ENCODE results near the gene SUGCT. TPM values are rescaled to one million over a fixed set of nuclear protein-coding genes. Genes with fewer than 3 reads are reported as not detected.

SUGCT gene
- total and polyA plus RNA-seq, 7 donors: 2.4 to 7.3 (median 3.2) TPM

GRCh38 chr7:40331915-40332314 lies 197.1 kb downstream of the SUGCT start:
- Histone ChIP-seq H3K27ac (no peak overlapping the region), H3K4me3 (no peak overlapping the region), H3K36me3 (ENCODE audit: insufficient read depth in 1 of 2, low read depth in 1 of 2) (no peaks in the 10 kb centered on the region), H3K9me3 (no peaks in the 10 kb centered on the region), H3K4me1 (no peaks in the 10 kb centered on the region), H3K27me3 (ENCODE audit: insufficient read depth in 3 of 3, low read length in 2 of 3) (no peaks in the 10 kb centered on the region)
- intact Hi-C loops (cut with DNase I): no loop called here
- TF ChIP-seq, protein P1, sequence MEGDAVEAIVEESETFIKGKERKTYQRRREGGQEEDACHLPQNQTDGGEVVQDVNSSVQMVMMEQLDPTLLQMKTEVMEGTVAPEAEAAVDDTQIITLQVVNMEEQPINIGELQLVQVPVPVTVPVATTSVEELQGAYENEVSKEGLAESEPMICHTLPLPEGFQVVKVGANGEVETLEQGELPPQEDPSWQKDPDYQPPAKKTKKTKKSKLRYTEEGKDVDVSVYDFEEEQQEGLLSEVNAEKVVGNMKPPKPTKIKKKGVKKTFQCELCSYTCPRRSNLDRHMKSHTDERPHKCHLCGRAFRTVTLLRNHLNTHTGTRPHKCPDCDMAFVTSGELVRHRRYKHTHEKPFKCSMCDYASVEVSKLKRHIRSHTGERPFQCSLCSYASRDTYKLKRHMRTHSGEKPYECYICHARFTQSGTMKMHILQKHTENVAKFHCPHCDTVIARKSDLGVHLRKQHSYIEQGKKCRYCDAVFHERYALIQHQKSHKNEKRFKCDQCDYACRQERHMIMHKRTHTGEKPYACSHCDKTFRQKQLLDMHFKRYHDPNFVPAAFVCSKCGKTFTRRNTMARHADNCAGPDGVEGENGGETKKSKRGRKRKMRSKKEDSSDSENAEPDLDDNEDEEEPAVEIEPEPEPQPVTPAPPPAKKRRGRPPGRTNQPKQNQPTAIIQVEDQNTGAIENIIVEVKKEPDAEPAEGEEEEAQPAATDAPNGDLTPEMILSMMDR (IDR thresholded peaks at IDR 0.05): no peak
- 0 to 45% (median 43%) methylated on average over 1 of the region's 1 CpG for WGBS, 3 donors
- no peak for DNase-seq
- no peak for ATAC-seq

DNA sequence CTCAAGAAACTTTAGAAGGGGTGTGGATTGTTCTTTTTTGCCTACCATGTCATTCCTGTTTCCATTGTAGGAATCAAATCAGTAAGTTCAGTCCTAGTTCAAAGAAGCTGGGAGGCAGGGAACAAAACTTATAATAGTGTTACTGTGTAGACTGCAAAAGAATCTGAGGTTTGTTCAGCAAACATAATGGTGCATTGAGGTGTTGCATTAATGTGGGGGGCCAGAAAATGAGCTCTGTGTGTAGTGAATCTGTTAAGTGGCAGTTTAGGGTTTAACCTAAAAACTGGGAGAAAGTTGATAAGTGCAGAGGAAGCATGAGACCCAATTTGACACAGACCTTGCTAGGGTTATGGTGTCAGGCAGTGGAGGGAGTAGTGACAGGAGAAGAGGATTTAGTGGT lies 197.7 kb downstream of the SUGCT start:
- no peaks in the 10 kb centered on the region for H3K4me1 ChIP-seq
- no peaks in the 10 kb centered on the region for H3K36me3 ChIP-seq (ENCODE audit: insufficient read depth in 1 of 2, low read depth in 1 of 2)
- no peak overlapping the region for H3K4me3 ChIP-seq
- ATAC-seq: no peak
- H3K9me3 ChIP-seq: no peaks in the 10 kb centered on the region
- no peak overlapping the region for H3K27ac ChIP-seq
- DNase-seq: no peak
- no peaks in the 10 kb centered on the region for H3K27me3 ChIP-seq (ENCODE audit: insufficient read depth in 3 of 3, low read length in 2 of 3)
- intact Hi-C loops (cut with DNase I): no loop called here
- TF ChIP-seq, protein P1 (IDR thresholded peaks at IDR 0.05): no peak

- Histone ChIP-seq H3K27me3 (ENCODE audit: insufficient read depth in 3 of 3, low read length in 2 of 3) (no peaks in the 10 kb centered on the region), H3K9me3 (no peaks in the 10 kb centered on the region), H3K4me3 (no peak overlapping the region), H3K27ac (no peak overlapping the region), H3K36me3 (ENCODE audit: insufficient read depth in 1 of 2, low read depth in 1 of 2) (no peaks in the 10 kb centered on the region), H3K4me1 (no peaks in the 10 kb centered on the region)
- DNase-seq: no peak
- intact Hi-C loops (cut with DNase I): no loop called here
- no peak for ATAC-seq
- TF ChIP-seq, protein P1 (IDR thresholded peaks at IDR 0.05): no peak
Observed at GRCh38 chr7:40341836-40342235, 207.0 kb downstream of the SUGCT start.

GRCh38 chr7:40346554-40346953 lies 211.7 kb downstream of the SUGCT start:
- Histone ChIP-seq H3K27me3 (ENCODE audit: insufficient read depth in 3 of 3, low read length in 2 of 3) (no peaks in the 10 kb centered on the region), H3K27ac (no peak overlapping the region), H3K4me3 (no peak overlapping the region), H3K36me3 (ENCODE audit: insufficient read depth in 1 of 2, low read depth in 1 of 2) (no peaks in the 10 kb centered on the region), H3K4me1 (no peaks in the 10 kb centered on the region), H3K9me3 (no peaks in the 10 kb centered on the region)
- intact Hi-C loops (cut with DNase I): no loop called here
- TF ChIP-seq, protein P1 (IDR thresholded peaks at IDR 0.05): no peak
- 65 to 70% (median 70%) methylated on average over 5 of the region's 5 CpGs for WGBS, 3 donors
- DNase-seq: no peak
- no peak for ATAC-seq

DNA sequence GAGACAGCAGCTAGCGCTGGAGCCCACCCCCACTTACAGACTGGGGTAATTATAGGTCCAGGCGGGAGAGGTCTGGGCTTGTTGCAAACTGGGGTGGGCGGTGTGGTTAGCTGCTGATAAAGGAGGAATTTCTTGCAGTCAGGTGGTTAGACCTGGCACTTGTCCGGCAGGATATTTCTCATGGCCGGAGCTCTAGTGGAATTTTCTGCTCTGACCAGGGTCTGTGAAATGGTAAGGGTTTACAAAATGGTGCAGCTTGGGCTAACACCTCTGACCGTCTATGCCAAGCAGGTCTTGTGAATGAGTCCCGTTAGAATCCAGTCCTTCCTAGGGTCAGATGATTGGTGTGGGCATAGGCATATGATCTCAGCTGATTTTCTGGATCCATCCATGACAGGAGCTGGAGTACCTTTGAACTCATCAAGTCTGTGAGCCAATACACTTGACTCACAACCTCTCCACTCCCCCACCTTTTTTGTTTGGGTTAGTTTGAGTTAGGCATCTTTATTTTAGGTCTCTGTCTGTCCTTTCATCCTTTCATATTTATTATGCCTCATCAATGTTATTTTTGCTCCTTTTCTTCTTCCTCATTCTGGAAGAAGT lies 213.4 kb downstream of the SUGCT start:
- no peak overlapping the region for H3K4me3 ChIP-seq
- H3K4me1 ChIP-seq: no peaks in the 10 kb centered on the region
- 86 to 94% (median 91%) methylated on average over 7 of the region's 7 CpGs for WGBS, 3 donors
- TF ChIP-seq, protein P1 (IDR thresholded peaks at IDR 0.05): no peak
- H3K27ac ChIP-seq: no peak overlapping the region
- H3K9me3 ChIP-seq: no peaks in the 10 kb centered on the region
- DNase-seq: no peak
- no peaks in the 10 kb centered on the region for H3K27me3 ChIP-seq (ENCODE audit: insufficient read depth in 3 of 3, low read length in 2 of 3)
- no peaks in the 10 kb centered on the region for H3K36me3 ChIP-seq (ENCODE audit: insufficient read depth in 1 of 2, low read depth in 1 of 2)
- intact Hi-C loops (cut with DNase I): no loop called here
- ATAC-seq: no peak
